NCI-H2107 treated with DMSO at 0.1 percent for 48 hours (cell line): ENCODE data around the gene PIAS1.
"Not testable (repeated sequence)": the region's sequence is repeated elsewhere in the genome, so short reads cannot be mapped to it uniquely, and the experiment has no call there.

ENCODE experiments used
- DNase-seq: peaks from one replicate; lab custom pipeline; 2025; ENCODE audit not compliant: unreplicated experiment; lab: John Stamatoyannopoulos, UW

PIAS1 gene

GRCh38 chr15:68201153-68201878 lies 147.2 kb downstream of the PIAS1 start:
- DNase-seq, result no peak

GRCh38 chr15:68201879-68202261 lies 147.8 kb downstream of the PIAS1 start:
- DNase-seq, result no peak

GRCh38 chr15:68202994-68203393 lies 148.9 kb downstream of the PIAS1 start:
- DNase-seq, result not testable (repeated sequence)

- DNase-seq, result no peak
Measured at GRCh38 chr15:68203486-68203885, 149.4 kb downstream of the PIAS1 start.

- no peak for DNase-seq
Measured at GRCh38 chr15:68203956-68204355, 149.8 kb downstream of the PIAS1 start.

- DNase-seq, result no peak
Measured at GRCh38 chr15:68204361-68204760, 150.2 kb downstream of the PIAS1 start.

GRCh38 chr15:68204776-68205557 lies 150.9 kb downstream of the PIAS1 start, which contains the start of gene CALML4:
CALML4 (minus strand) TSS chr15:68205332; CDS start chr15:68205247, 85 bp downstream.
- DNase-seq, result no peak

- no peak for DNase-seq
Measured at GRCh38 chr15:68205558-68205944, 151.4 kb downstream of the PIAS1 start.

GRCh38 chr15:68205954-68206539 lies 151.9 kb downstream of the PIAS1 start:
- no peak for DNase-seq

- no peak for DNase-seq
Measured at GRCh38 chr15:68206711-68207151, 152.6 kb downstream of the PIAS1 start.

GRCh38 chr15:68207176-68207935 lies 153.2 kb downstream of the PIAS1 start:
- no peak for DNase-seq

- DNase-seq, result no peak
Measured at GRCh38 chr15:68208136-68208535, 154.0 kb downstream of the PIAS1 start.

- DNase-seq, result no peak
Measured at GRCh38 chr15:68208636-68209240, 154.6 kb downstream of the PIAS1 start.

GRCh38 chr15:68209272-68209671 lies 155.2 kb downstream of the PIAS1 start:
- DNase-seq, result no peak

GRCh38 chr15:68209735-68210408 lies 155.8 kb downstream of the PIAS1 start:
- DNase-seq, result no peak

- no peak for DNase-seq
Measured at GRCh38 chr15:68210409-68210756, 156.3 kb downstream of the PIAS1 start.

GRCh38 chr15:68210821-68211655 lies 156.9 kb downstream of the PIAS1 start:
- no peak for DNase-seq

- DNase-seq, result no peak
Measured at GRCh38 chr15:68211656-68212320, 157.7 kb downstream of the PIAS1 start.

GRCh38 chr15:68213491-68213845 lies 159.4 kb downstream of the PIAS1 start:
- not testable (repeated sequence) for DNase-seq
